ENCODE data around the gene LRIF1.
"Not testable (repeated sequence)": the region's sequence is repeated elsewhere in the genome, so short reads cannot be mapped to it uniquely, and the experiment has no call there.

Gene LRIF1

GRCh38 chr1:110948038-110948810, 15.5 kb downstream of the LRIF1 start:
- no peak for DNase-seq

GRCh38 chr1:110945626-110946025, 18.1 kb downstream of the LRIF1 start:
- no peak for DNase-seq

- DNase-seq, result no peak
Observed at GRCh38 chr1:110944806-110945205, 18.9 kb downstream of the LRIF1 start.

GRCh38 chr1:110936567-110936966, 27.2 kb downstream of the LRIF1 start:
- no peak for DNase-seq

- not testable (repeated sequence) for DNase-seq
Observed at GRCh38 chr1:110931097-110931496, 32.6 kb downstream of the LRIF1 start.

- DNase-seq, result no peak
Observed at GRCh38 chr1:110928904-110929303, 34.8 kb downstream of the LRIF1 start.

- no peak for DNase-seq
Observed at GRCh38 chr1:110928191-110928590, 35.5 kb downstream of the LRIF1 start.

GRCh38 chr1:110927484-110928075, 36.1 kb downstream of the LRIF1 start:
- no peak for DNase-seq

GRCh38 chr1:110921953-110922352, 41.8 kb downstream of the LRIF1 start:
- no peak for DNase-seq

- DNase-seq, result no peak
Observed at GRCh38 chr1:110918016-110918415, 45.7 kb downstream of the LRIF1 start.

- peak; percentile 41 for DNase-seq
Observed at GRCh38 chr1:110916669-110917306, 46.9 kb downstream of the LRIF1 start.

GRCh38 chr1:110916274-110916668, 47.5 kb downstream of the LRIF1 start:
- DNase-seq, result no peak

GRCh38 chr1:110915804-110916203, 47.9 kb downstream of the LRIF1 start:
- no peak for DNase-seq

- DNase-seq, result no peak
Observed at GRCh38 chr1:110914676-110915075, 49.0 kb downstream of the LRIF1 start.

- DNase-seq, result no peak
Observed at GRCh38 chr1:110912784-110913183, 50.9 kb downstream of the LRIF1 start.

- no peak for DNase-seq
Observed at GRCh38 chr1:110903853-110904500, 59.7 kb downstream of the LRIF1 start.

- no peak for DNase-seq
Observed at GRCh38 chr1:110902820-110903463, 60.8 kb downstream of the LRIF1 start.

- no peak for DNase-seq
Observed at GRCh38 chr1:110899458-110899843, 64.3 kb downstream of the LRIF1 start.

- DNase-seq, result no peak
Observed at GRCh38 chr1:110898734-110899457, 64.8 kb downstream of the LRIF1 start.

GRCh38 chr1:110897681-110898080, 66.0 kb downstream of the LRIF1 start:
- no peak for DNase-seq

Measured in stimulated activated CD8-positive, alpha-beta memory T cell treated with anti-CD3 and anti-CD28 coated beads, Interleukin-4, amount 100 ng/mL, for 48 hours (primary cell).